Measurements from ENCODE around the gene PRR33.
A peak's percentile ranks its signal among the peaks of the same experiment; 100 is the strongest.

PRR33 gene

GRCh38 chr11:1868636-1869291 lies 22.9 kb downstream of the PRR33 start:
- no peak for TF ChIP-seq CTCF (conservative IDR thresholded peaks at IDR 0.05; ENCODE audit: control insufficient read depth, insufficient read depth, low read depth, low read length)
- DNase-seq (ENCODE audit: low read depth) = no peak
- peak overlapping the region; percentile 12 for H3K4me3 ChIP-seq (ENCODE audit: control insufficient read depth, low read depth, low read length)

DNA sequence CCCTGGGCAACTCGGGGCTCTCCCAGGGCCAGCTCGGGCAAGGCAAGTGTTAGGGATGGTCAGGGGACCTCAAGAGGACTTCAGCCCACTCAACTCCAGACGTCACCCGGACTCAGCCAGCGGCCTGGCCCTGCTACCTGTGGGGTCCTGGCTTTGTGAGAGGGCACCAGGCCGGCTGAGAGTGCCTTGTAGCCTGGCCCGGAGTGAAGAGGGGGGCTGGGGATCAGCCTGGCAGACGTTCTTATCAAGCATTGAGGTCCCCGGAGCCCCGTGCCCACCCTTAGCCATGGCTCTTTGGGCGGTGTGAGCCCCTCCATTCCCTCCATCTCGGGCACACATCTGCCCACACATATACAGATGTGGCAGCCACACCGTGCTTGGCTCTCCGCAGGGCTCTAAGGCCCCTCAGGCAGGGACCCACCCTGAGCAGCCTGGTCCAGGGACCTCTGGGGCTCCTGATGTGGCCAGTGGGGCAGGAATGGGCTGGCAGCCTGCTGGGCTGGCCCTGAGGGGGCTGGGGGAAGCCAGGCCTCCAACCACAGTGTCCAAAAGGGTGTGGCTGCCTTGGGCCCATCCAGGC lies 23.5 kb downstream of the PRR33 start:
- no peak for TF ChIP-seq CTCF (conservative IDR thresholded peaks at IDR 0.05; ENCODE audit: control insufficient read depth, insufficient read depth, low read depth, low read length)

DNA sequence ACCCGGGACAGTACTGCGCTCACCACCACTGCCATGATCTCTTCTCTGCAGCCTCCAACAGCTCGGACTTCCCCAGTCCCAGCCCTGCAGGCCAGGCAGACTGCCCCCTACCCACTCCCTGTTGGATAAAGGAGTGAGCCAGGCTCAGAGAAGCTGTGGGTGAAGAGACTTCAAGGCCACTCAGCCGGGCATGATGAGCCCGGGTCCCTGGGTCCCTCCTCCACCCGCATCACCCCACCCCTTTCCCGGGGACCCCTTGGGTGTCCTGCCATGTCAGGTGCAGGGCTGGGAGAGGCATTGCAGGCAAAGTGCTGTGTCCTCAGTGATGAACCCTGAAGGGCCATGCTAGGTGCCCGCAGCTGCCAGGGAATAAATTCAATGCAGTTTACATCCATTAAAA lies 24.3 kb downstream of the PRR33 start:
- no peak overlapping the region for H3K4me3 ChIP-seq (ENCODE audit: control insufficient read depth, low read depth, low read length)
- DNase-seq (ENCODE audit: low read depth) = no peak
- TF ChIP-seq CTCF (conservative IDR thresholded peaks at IDR 0.05; ENCODE audit: control insufficient read depth, insufficient read depth, low read depth, low read length) = no peak

More for the DNA sequence above, 23.5 kb downstream of the PRR33 start:
- H3K4me3 ChIP-seq (ENCODE audit: control insufficient read depth, low read depth, low read length) = no peak overlapping the region
- no peak for DNase-seq (ENCODE audit: low read depth)

DNA sequence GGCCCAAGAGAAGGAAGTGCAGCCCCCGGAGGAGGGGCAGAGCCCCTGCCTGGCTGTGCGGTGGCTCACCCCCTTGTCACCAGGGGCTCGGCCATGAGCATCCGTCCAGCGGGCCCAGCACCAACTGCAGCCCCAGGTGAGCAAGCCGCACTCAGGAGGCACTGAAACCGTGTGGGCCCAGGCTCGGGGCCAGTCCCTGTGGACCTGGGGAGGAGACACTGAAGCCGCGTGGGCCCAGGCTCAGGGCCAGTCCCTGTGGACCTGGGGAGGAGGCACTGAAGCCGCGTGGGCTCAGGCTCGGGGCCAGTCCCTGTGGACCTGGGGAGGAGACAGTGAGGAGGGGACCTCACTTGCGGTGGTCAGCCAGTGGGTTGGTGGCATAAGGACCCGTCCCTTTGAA lies 24.9 kb downstream of the PRR33 start:
- no peak for TF ChIP-seq CTCF (conservative IDR thresholded peaks at IDR 0.05; ENCODE audit: control insufficient read depth, insufficient read depth, low read depth, low read length)
- H3K4me3 ChIP-seq (ENCODE audit: control insufficient read depth, low read depth, low read length) = no peak overlapping the region
- no peak for DNase-seq (ENCODE audit: low read depth)

DNA sequence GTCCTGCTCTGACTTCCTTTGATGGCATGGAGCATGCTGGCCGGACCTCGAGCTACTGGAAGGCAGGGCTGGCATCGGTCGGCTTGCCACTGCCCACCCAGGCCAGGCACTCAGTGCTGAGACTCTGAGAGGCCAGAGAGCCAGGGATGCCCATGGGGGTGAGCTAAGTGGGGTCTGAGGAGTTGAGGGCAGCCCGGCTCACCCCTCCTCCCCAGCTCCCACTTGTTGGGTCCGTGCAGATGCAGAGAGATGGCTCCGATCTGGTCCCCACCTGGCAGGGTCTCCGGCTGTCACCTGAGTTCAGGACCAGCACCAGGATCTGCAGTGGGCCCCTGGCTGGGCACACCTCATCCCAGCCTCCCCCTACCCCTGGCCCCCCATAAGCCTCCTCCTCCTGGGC lies 25.5 kb downstream of the PRR33 start:
- TF ChIP-seq CTCF (conservative IDR thresholded peaks at IDR 0.05; ENCODE audit: control insufficient read depth, insufficient read depth, low read depth, low read length) = no peak
- H3K4me3 ChIP-seq (ENCODE audit: control insufficient read depth, low read depth, low read length) = no peak overlapping the region
- DNase-seq (ENCODE audit: low read depth) = no peak

- TF ChIP-seq CTCF (conservative IDR thresholded peaks at IDR 0.05; ENCODE audit: control insufficient read depth, insufficient read depth, low read depth, low read length) = no peak
- DNase-seq (ENCODE audit: low read depth) = no peak
- H3K4me3 ChIP-seq (ENCODE audit: control insufficient read depth, low read depth, low read length) = no peak overlapping the region
Measured at GRCh38 chr11:1864831-1865665, 26.6 kb downstream of the PRR33 start.

Measured in fibroblast of mammary gland (primary cell).